HT1080 (cell line): ENCODE measurements around the gene MPZL2. TPM values are rescaled to one million over a fixed set of nuclear protein-coding genes. Genes with fewer than 3 reads are reported as not detected.

ENCODE experiments used
- small RNA-seq: library from RNA; depleted of rRNA; stranded (forward); fragments of <200 nt; gene quantifications from one replicate; pipeline ENCODE3, GENCODE V24; 2014
- total RNA-seq: library from RNA; depleted of rRNA; stranded (reverse); fragments of >200 nt; shearing (Covaris generic); gene quantifications from 2 replicates; pipeline ENCODE4 v1.2.3, GENCODE V29; 2014; rRNA removed

The MPZL2 gene
- total RNA-seq, 1 experiment from 2014 or later: 5.6 TPM

Small RNA genes lying within 50 kb of the gene (small RNA-seq; reads per million reads assigned to genes)
- not detected for gene HSPE1P18

Other genes with a start within 250 kb of the MPZL2 start
- not detected in 2 replicates for gene TMPRSS4, start 187.2 kb downstream of the MPZL2 start, total RNA-seq
- gene SMIM35, start 177.3 kb downstream of the MPZL2 start, total RNA-seq: not detected in 2 replicates
- not detected in 2 replicates for gene SCN4B, start 111.5 kb downstream of the MPZL2 start, total RNA-seq
- 0.03 TPM in 1 of 2 replicates, not detected in the other for gene SCN2B, start 87.7 kb downstream of the MPZL2 start, total RNA-seq
- gene JAML, start 39.3 kb downstream of the MPZL2 start, total RNA-seq: not detected in 2 replicates
- 1.7 and 2.2 TPM in 2 replicates for gene MPZL3, start 11.9 kb downstream of the MPZL2 start, total RNA-seq
- 0.42 TPM in 1 of 2 replicates, not detected in the other for gene CD3E, start 40.4 kb upstream of the MPZL2 start, total RNA-seq
- 1.0 and 4.0 TPM in 2 replicates for gene CD3D, start 78.4 kb upstream of the MPZL2 start, total RNA-seq
- not detected in 2 replicates for gene CD3G, start 80.0 kb upstream of the MPZL2 start, total RNA-seq
- gene UBE4A, start 95.3 kb upstream of the MPZL2 start, total RNA-seq: 37.9 and 45.8 TPM in 2 replicates
- 139 and 211 TPM in 2 replicates for gene ATP5MG, start 137.3 kb upstream of the MPZL2 start, total RNA-seq
- gene KMT2A, start 172.2 kb upstream of the MPZL2 start, total RNA-seq: 24.2 and 24.6 TPM in 2 replicates